Body of pancreas (tissue), 4 donors: ENCODE measurements around the gene CST3. TPM values are rescaled to one million over a fixed set of nuclear protein-coding genes. Genes with fewer than 3 reads are reported as not detected.

Experiments used
- ATAC-seq: fragments of 150-250 bp; one replicate; pipeline ENCODE4 v1.9.1; 2016
- DNase-seq, 4 donors: peaks; one replicate each; pipeline ENCODE4 v3.0.0-alpha.2; 2019
- H3K27ac ChIP-seq, 4 donors: fragments of 200-600 bp; sonication (generic); 1 replicate in 3 of 4; 2 replicates in 1 of 4; pipeline versions ENCODE4 v1.5.1 to v1.6.1; 2016 to 2019; ENCODE audit warnings: mild to moderate bottlenecking in 1 of 4, mixed read lengths in 1 of 4, moderate library complexity in 1 of 4
- H3K27me3 ChIP-seq, 2 donors: fragments of 200-600 bp; sonication (generic); one replicate each; pipeline ENCODE4 v1.6.0; 2016; ENCODE audit warnings: mild to moderate bottlenecking in 1 of 2
- H3K36me3 ChIP-seq, 2 donors: fragments of 200-600 bp; sonication (generic); replicated peaks in 1 of 2; 2 replicates each; pipeline ENCODE4 v1.5.1; 2016; ENCODE audit warnings: low read depth in 2 of 2; ENCODE audit not compliant: insufficient read depth in 1 of 2
- H3K4me1 ChIP-seq: fragments of 200-600 bp; sonication (generic); one replicate; pipeline ENCODE4 v1.6.0; 2016
- H3K4me3 ChIP-seq, 2 donors: fragments of 200-600 bp; sonication (generic); 1 replicate in 1 of 2; 2 replicates in 1 of 2; pipeline ENCODE4 v1.5.1; 2016 to 2019
- H3K9me3 ChIP-seq, 3 donors: fragments of 200-600 bp; sonication (generic); 1 replicate in 2 of 3; 2 replicates in 1 of 3; pipeline ENCODE4 v1.5.1; 2016
- POLR2A ChIP-seq, 3 donors: fragments of 450-650 bp; IDR thresholded peaks; one replicate each; pipeline ENCODE4 v1.6.1; 2016; ENCODE audit warnings: antibody characterized with exemption in 3 of 3, mild to moderate bottlenecking in 2 of 3
- WGBS, 2 donors: methylation state at CpG; one replicate each; pipeline ENCODE4 v1.1.5; 2017; 5-methylcytosine and 5-hydroxymethylcytosine counted together
- intact Hi-C: fragments of 100-400 bp; cut with DNase I; formaldehyde crosslinking; loops from one replicate; pipeline ENCODE4 v1.15.1; 2023
- total RNA-seq, 2 donors: library from RNA; depleted of rRNA; stranded (reverse); fragments of >200 nt; gene quantifications; one replicate each; pipeline ENCODE4 v1.1.0, GENCODE V29; 2016
- TF ChIP-seq, protein P1 (sequence below), 7 experiments: fragments of 450-650 bp in 4 of 7; fragments of 200-600 bp in 3 of 7; sonication (generic) in 3 of 7; IDR thresholded peaks; one replicate each; pipeline ENCODE4 v1.5.1; 2016 to 2019; ENCODE audit warnings: antibody characterized with exemption in 7 of 7

The CST3 gene
- total RNA-seq, 2 donors from 2014 or later = 491 to 654 TPM

DNA sequence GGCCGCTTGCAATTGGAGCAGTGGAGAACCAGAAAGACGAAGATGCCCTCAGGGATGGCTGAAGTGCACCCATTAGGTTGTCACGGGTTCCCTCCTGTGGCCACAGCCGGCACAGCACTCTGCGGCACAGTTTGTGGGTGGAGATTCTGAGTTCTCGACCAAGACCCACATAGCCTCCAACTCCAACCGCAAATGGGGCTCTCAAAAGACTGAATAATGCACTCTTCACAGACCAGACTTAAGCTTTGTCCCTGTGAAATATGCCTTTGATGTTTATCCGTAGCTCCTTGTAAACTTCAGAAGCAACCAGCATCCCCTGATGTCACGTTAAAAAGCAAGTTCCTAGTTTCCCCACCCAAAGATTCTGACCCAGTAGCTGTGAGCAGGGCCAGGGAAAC, 31.1 kb downstream of the CST3 start:
- Histone ChIP-seq H3K9me3 (no peaks in the 10 kb centered on the region), H3K4me3 (no peak overlapping the region), H3K27me3 (no peaks in the 10 kb centered on the region), H3K4me1 (no peaks in the 10 kb centered on the region), H3K27ac (no peak overlapping the region), H3K36me3 (no peaks in the 10 kb centered on the region)
- 9 to 11% methylated on average over 9 of the region's 9 CpGs for WGBS, 2 donors
- DNase-seq (peak; percentile 71 to 77 (median 74)), ATAC-seq (peak; percentile 89)
- TF ChIP-seq POLR2A (IDR thresholded peaks at IDR 0.05) = no peak
- TF ChIP-seq, protein P1, sequence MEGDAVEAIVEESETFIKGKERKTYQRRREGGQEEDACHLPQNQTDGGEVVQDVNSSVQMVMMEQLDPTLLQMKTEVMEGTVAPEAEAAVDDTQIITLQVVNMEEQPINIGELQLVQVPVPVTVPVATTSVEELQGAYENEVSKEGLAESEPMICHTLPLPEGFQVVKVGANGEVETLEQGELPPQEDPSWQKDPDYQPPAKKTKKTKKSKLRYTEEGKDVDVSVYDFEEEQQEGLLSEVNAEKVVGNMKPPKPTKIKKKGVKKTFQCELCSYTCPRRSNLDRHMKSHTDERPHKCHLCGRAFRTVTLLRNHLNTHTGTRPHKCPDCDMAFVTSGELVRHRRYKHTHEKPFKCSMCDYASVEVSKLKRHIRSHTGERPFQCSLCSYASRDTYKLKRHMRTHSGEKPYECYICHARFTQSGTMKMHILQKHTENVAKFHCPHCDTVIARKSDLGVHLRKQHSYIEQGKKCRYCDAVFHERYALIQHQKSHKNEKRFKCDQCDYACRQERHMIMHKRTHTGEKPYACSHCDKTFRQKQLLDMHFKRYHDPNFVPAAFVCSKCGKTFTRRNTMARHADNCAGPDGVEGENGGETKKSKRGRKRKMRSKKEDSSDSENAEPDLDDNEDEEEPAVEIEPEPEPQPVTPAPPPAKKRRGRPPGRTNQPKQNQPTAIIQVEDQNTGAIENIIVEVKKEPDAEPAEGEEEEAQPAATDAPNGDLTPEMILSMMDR (IDR thresholded peaks at IDR 0.05) = peak; percentile 59 to 86 (median 78)
- intact Hi-C loops = no loop called here

DNA sequence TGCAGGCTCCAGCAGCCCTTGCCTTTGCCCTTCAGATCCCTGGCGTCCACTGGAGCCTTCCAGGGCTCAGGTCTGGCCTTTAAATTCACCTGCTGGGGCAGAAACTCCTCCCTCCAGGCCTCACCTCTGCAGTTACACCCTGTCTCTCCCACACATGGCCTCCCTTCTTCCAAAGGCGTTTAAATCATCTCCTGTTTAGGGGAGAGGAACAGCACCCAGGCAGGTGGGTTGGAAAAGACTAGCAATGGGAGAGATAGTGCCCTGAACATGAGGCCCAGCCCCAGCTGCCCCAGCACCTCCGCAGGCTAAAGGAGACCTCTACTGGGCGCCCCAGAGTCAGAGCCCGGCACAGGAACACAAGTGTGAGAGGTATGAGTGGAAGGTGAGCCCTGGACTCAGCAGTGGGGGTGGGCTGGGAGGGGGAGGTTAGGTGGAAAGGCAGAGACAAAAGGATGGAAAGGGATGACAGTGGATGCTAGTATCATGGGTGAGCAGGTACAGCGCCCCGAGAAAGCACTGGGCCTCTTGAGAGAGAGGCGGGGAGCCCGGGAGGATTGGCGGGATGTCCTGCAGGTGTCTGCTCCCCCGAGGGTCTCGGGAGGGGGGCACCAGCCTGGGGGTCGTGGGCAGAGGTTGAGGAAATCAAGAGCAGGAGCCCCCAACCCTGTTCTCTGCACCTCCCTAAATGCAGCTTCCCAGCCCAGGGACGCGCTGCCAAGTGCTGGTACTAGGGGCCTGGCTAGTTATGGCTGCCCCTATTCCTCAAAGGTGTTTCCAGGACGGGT, 31.7 kb downstream of the CST3 start, which contains the start of gene CST9:
Gene CST9 (minus strand): TSS at position 51 of the 785 bp plus-strand sequence. CDS start 53 bp downstream, outside the sequence.
- no peak for DNase-seq
- Histone ChIP-seq H3K27me3 (no peaks in the 10 kb centered on the region), H3K36me3 (no peaks in the 10 kb centered on the region), H3K4me1 (no peaks in the 10 kb centered on the region), H3K4me3 (no peak within 1 kb of the TSS), H3K27ac (no peak within 1 kb of the TSS), H3K9me3 (no peaks in the 10 kb centered on the region)
- TF ChIP-seq, protein P1 (IDR thresholded peaks at IDR 0.05) = no peak
- TF ChIP-seq POLR2A (IDR thresholded peaks at IDR 0.05) = no peak
- intact Hi-C loops = no loop called here
- ATAC-seq = no peak
- 40 to 44% methylated on average over 15 to 16 of the region's 16 CpGs for WGBS, 2 donors

DNA sequence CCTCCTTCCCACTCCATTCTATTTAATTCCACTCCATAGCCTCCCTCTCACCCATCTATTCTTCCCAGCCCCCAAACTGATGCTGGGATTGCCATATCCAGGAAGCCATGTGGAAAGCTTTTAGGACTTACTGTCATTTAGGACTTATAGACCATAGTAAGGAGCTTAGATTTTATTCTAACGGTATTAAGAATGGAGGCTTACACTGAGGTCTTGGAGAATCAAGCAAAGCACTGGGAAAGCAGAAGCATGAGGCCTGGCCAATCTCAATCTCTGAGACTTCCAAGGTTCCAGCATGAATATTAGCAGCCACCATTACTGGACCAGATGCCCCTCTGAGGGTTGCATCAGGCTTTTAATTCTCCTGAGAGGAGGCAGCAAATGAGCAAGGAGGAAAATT, 33.4 kb downstream of the CST3 start:
- no peaks in the 10 kb centered on the region for H3K36me3 ChIP-seq
- H3K4me1 ChIP-seq = no peaks in the 10 kb centered on the region
- intact Hi-C loops = no loop called here
- DNase-seq (no peak), ATAC-seq (no peak)
- no peaks in the 10 kb centered on the region for H3K9me3 ChIP-seq
- no peak overlapping the region for H3K4me3 ChIP-seq
- H3K27me3 ChIP-seq = no peaks in the 10 kb centered on the region
- no peak overlapping the region for H3K27ac ChIP-seq
- WGBS, 2 donors = 56 to 79% methylated on average over 1 of the region's 1 CpG
- TF ChIP-seq POLR2A (IDR thresholded peaks at IDR 0.05) = no peak
- TF ChIP-seq, protein P1 (IDR thresholded peaks at IDR 0.05) = no peak

DNA sequence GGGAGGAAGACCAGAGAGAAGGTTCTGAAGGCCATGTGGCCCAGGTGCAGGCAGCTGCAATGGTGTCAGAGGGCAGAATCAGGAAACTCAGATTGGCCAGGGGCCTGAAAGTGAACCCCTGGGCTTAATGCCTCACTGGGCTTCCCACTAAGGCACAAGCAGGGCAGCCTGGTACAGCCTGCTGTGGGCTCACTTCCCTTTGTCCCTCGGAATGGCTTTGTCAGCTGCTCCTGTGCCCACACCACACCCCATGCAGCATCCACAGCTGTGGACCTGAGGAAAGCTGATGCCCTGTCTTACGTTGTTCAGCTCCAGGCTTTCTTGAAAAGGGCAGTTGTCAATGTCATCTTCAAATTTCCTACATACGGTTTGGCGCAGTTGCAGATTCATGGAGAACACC, 34.4 kb downstream of the CST3 start:
- Histone ChIP-seq H3K4me1 (no peaks in the 10 kb centered on the region), H3K4me3 (no peak overlapping the region), H3K36me3 (no peaks in the 10 kb centered on the region), H3K9me3 (no peaks in the 10 kb centered on the region), H3K27me3 (no peaks in the 10 kb centered on the region), H3K27ac (no peak overlapping the region)
- ATAC-seq = no peak
- no peak for DNase-seq
- intact Hi-C loops = no loop called here
- 69% methylated on average over 4 of the region's 4 CpGs for WGBS, 2 donors
- no peak for TF ChIP-seq POLR2A (IDR thresholded peaks at IDR 0.05)

DNA sequence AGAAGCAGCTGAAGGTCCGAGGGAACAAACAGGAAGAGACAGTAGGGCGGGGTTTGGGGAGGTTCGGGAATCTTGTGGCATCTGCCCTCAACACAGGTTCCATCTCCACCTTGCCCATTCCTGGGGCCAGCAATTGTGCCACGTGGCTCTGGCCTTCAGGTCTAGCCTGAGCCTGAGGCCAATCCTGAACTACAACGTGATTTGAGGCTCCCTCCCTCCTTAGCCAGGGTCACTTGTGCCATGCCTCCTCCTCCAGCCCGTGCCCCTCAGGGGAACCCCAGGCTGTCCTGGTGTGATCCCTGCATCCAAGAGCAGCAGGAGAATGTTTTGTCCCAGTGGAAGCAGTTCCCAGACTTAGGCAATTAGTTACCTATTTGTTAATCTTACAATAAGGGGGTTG, 35.1 kb downstream of the CST3 start:
- H3K36me3 ChIP-seq = no peaks in the 10 kb centered on the region
- no peak overlapping the region for H3K4me3 ChIP-seq
- no peaks in the 10 kb centered on the region for H3K27me3 ChIP-seq
- no peaks in the 10 kb centered on the region for H3K9me3 ChIP-seq
- H3K27ac ChIP-seq = no peak overlapping the region
- WGBS, 2 donors = 59 to 65% methylated on average over 6 of the region's 6 CpGs
- intact Hi-C loops = no loop called here
- no peak for DNase-seq
- ATAC-seq = no peak
- TF ChIP-seq, protein P1 (IDR thresholded peaks at IDR 0.05) = no peak
- no peak for TF ChIP-seq POLR2A (IDR thresholded peaks at IDR 0.05)
- H3K4me1 ChIP-seq = no peaks in the 10 kb centered on the region
